Stimulated activated CD4-positive, alpha-beta T cell treated with anti-CD3 and anti-CD28 coated beads, Interleukin-4, amount 100 ng/mL, for 24 hours (primary cell): Measurements from ENCODE around the gene PORCN.

Experiments used
- DNase-seq: peaks from one replicate; pipeline ENCODE4 v3.0.0-alpha.2; 2020

PORCN gene

DNA sequence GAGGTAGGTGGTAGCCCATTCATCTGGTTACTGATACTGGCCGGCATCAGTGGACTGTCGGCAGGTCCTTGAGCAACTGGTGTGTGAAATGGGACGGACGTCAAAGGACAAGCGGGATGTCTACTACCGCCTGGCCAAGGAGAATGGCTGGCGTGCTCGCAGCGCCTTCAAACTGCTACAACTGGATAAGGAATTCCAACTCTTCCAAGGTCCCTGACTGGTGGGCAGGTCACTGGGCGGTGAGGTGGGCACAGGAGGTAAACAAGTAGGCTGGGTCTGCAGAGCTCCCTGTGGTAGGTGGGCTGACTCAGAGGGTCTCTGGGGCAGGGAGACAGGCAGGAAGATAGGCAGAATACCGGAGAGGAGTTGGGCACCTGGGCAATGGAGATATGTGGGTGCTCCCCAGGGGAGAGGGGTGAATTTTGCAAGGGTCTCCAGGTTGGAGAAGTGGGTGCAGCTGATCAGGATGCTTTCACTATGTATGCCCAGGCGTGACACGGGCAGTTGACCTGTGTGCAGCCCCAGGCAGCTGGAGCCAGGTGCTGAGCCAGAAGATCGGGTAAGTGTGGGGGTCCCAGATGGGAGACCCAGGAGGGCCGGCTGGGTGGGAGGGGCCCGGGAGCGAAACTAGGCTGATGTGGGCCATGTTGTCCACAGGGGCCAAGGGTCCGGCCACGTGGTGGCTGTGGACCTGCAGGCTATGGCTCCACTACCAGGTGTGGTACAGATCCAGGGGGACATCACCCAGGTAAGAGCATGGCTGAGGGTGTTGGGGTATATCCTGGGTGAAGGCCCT is 30.6 kb upstream of the PORCN start:
- no peak for DNase-seq

- no peak for DNase-seq
These were observed 30.0 kb upstream of the PORCN start for GRCh38 chrX:48478806-48479205.

DNA sequence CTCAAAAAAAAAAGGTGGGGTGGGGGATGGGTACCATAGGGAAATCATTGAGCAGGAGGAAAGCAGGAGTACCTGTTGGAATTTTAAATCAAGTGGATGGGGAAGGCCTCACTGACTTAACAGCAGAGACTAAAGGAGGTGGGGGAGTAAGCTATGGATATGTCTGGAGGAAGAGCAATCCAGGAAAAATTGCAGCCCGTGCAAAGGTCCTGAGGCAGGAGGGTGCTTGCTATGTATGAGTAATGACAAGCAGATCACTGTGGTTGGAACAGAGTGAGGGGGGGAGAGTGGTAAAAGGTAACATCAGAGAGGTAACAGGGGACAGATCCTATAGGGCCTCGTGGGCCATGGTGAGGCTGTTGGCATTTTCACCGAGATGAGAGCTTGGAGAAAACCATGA is 28.6 kb upstream of the PORCN start:
- no peak for DNase-seq

DNA sequence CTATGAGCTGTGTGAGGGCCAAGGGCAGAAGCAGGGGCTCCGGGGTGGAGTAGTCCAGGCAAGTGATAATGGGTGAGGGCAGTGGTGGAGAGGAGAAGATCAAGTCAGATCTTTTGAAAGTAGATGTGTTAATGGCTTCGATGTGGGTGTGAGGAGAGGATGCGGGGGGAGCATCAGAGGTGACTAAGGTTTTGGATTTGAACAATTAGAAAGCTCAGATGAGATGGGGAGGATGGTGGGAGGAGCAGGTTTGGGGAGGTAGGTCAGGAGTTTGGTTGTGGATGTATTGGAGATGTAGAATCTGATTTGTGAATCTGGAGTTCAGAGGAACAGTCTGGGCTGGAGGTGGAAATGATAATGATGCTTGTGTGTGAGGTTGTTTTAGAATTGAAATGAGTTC is 28.2 kb upstream of the PORCN start:
- DNase-seq = no peak

GRCh38 chrX:48482526-48482925 is 26.3 kb upstream of the PORCN start:
- DNase-seq = no peak

DNA sequence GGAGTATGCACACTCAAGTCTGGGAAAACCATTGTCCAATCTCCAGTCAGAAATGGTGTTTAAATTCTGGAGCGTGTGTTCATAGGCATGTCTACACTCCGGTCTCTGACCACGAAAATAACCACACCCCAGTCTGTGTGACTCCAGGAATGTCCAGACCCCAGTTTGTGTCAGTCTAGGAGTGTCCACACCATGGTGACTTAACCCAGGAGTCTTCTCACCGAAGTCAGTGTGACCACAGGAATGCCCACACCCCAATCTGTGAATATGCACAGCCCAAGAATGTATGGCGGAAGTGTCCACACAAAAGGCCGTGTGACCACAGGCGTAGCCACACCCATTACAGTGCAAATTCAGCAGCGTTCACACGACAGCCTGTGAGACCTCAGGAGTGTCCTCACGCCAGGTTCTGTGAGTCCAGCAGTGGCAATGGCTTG is 21.4 kb upstream of the PORCN start:
- no peak for DNase-seq

DNA sequence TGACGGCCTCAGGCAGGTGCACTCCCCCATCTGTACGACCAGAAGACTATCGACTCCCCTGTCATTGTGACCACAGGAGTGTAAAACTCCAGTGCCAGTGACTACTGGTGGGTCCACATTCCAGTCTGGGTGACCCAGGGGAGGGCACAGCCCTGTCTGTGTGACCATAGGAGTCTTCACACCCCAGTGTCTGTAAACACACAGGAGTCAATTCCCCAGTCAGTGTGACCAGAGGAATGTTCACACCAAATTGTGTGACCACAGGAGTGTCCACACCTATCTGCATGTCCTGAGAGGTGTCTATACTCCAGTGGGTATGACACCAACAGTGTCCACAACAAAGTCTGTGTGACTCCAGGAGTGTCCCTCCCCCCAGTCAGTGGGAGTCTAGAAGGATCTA is 20.8 kb upstream of the PORCN start:
- DNase-seq = no peak

GRCh38 chrX:48489296-48489695 is 19.5 kb upstream of the PORCN start:
- DNase-seq = no peak

- DNase-seq = no peak
These were observed 18.9 kb upstream of the PORCN start for GRCh38 chrX:48489892-48490291.

DNA sequence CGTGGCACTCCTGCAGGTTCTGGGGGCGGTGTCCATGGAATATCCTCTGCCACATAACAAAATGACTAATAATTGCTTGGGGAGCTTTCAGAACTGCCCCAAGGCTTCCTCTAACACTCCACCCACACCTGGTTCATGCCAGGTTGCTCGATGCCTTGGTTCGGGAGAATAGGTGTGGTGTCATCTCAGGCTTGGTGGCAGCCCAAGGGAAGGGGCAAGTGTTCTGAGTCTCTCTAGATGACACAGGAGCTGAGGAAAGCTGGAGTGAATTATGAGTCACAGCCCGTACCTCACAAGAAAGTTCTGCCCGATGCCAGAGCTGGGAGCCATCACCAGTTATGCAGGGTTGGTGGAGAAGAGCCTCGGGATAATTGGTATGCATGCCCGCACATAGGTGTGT is 18.1 kb upstream of the PORCN start:
- DNase-seq = no peak

- no peak for DNase-seq
These were observed 17.0 kb upstream of the PORCN start for GRCh38 chrX:48491809-48492208.

DNA sequence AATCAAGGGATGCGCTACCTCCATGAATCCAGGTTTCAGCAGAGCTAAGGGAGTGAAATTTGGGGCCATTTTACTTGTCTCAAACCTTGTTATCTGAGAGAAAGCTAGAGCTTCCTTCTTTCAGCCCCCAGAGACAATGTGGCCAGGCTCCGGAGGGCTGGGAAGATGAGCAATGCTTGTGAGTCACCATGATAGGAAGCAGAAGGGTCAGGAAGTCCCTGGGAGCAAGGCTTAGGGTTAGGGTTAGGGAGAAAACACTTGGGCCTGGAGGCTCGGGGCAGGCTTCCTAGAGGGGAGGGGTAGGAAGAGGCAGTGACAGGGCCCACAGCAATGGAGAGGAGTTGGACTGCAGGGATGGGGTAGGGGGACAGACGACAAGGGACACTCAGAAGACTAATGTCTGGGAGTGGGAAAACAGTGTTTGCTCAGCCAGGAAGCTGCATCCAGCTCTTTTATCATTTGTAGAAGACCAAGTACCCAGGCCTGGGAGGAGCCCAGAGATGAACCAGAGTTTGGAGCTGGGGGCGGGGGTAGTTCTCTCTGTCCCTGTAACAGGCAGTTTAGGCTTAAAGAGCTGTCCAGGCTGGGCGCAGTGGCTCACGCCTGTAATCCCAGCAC is 16.4 kb upstream of the PORCN start:
- DNase-seq = no peak

- DNase-seq = no peak
These were observed 14.9 kb upstream of the PORCN start for GRCh38 chrX:48493890-48494364.

DNA sequence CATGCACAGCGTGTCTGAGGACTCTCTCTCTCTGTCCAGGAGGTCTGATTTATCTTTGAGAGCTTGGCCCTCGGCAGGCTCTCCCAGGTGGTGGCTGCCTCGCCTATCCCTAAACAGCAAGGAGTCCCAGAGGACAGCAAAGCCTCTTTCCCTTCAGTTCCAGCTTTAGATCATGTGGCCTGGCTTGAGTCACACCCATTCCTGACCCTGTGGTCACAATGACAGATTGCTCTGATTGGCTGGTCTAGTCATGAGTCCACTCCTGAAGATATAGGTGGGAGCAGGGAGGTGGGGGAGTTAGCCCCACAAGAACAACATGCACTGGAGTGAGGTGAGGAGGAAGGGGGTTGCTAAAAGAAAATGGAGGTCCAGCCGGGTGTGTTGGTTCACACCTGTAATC is 12.1 kb upstream of the PORCN start:
- no peak for DNase-seq

DNA sequence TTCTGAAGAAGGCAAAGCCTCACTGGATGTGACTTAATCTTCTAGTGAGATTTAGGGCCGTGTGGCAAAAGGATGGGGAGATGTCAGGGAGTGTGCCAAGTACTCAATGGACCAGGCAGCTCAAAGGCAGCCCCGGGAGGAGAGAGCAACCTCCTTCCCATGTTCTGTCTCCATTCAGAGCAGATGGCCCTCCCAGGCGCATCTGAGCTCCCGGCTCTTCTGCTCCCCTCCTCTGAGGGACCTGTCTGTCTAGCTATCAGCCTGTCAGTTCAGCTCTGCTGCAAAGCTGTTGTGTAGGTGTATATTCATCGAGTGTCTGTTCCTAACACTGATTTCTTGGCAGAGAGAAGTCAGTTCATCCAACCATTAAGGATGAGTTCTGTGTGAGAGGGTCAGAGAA is 10.9 kb upstream of the PORCN start:
- no peak for DNase-seq

GRCh38 chrX:48498374-48498809 is 10.4 kb upstream of the PORCN start:
- no peak for DNase-seq

DNA sequence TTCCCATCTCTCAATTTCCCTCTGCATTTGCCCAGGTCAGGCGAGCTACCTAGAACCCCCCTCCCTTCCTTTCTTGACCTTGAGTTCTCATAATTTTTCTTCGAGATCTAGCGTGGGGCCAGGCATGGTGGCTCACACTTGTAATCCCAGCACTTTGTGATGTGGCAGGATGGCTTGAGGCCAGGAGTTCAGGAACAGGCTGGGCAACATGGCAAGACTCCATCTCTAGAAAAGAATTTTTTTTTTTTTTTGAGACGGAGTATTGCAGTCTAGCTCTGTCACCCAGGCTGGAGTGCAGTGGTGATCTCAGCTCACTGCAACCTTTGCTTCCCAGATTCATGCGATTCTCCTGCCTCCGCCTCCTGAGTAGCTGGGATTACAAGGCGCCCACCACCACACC is 4.5 kb upstream of the PORCN start:
- DNase-seq = no peak

GRCh38 chrX:48505481-48505880 is 3.3 kb upstream of the PORCN start:
- no peak for DNase-seq

- no peak for DNase-seq
These were observed 1.5 kb upstream of the PORCN start for GRCh38 chrX:48507246-48507645.

GRCh38 chrX:48509245-48509590 is 426 bp downstream of the PORCN start:
- DNase-seq = no peak

- no peak for DNase-seq
These were observed 827 bp downstream of the PORCN start for GRCh38 chrX:48509619-48510018.

DNA sequence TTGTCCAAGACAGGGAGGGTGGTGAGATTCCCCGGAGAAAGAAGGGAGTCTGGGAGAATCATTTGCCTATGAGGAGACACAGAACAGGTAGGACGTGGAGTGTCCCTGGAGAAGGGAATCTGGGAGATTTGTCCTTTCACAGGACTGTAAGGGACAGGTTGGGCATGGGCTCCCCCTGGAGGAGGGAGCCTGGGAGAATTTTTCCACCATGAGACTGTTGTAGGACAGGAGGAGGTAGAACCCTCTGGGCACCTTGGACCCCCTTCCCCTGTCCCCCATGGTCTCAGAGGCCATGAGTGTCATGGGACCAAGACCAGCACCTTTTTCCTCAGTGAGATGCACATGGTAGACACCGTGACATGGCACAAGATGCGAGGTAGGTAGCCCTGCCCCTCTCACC is 2.8 kb downstream of the PORCN start:
- no peak for DNase-seq

DNA sequence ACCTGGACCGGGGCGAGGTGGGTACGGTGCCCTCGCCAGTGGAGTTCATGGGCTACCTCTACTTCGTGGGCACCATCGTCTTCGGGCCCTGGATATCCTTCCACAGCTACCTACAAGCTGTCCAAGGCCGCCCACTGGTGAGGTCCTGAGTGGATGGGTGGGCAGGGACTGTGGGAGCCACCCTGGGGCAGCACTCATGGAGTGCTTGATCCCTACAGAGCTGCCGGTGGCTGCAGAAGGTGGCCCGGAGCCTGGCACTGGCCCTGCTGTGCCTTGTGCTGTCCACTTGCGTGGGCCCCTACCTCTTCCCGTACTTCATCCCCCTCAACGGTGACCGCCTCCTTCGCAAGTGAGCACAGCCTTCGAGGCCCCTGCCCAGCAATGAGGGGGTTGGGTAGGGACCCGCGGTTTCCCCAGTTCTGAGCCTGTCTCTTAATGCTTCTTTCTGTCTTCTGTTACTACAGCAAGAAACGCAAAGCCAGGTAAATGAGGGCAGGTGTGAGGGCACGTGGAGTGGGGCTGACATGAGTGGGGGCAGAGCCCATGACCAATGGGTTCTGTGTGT is 3.7 kb downstream of the PORCN start:
- no peak for DNase-seq

- DNase-seq = no peak
These were observed 4.9 kb downstream of the PORCN start for GRCh38 chrX:48513670-48514069.
